Endothelial cell of umbilical vein (primary cell): ENCODE measurements around the gene CAMK2G. TPM values are rescaled to one million over a fixed set of nuclear protein-coding genes. Genes with fewer than 3 reads are reported as not detected.

Experiments
- BruUV-seq: library from RNA; stranded (reverse); fragments of 400-500 nt; replicated peaks from 2 replicates; lab custom pipeline; 2021; lab: Mats Ljungman, UMichigan
- CTCF ChIA-PET: fragments of 300-600, 350-600 bp; sonication (Branson Sonifier 250); formaldehyde crosslinking; loops from one replicate; lab custom pipeline; 2021; ENCODE audit warnings: antibody characterized with exemption, inconsistent platforms; lab: Charles Lee
- POLR2A ChIA-PET: fragments of 300-600, 350-600 bp; sonication (Branson Sonifier 250); formaldehyde crosslinking; loops from one replicate; lab custom pipeline; 2021; ENCODE audit warnings: antibody characterized with exemption, inconsistent platforms; lab: Charles Lee
- DNase-seq: peaks from one replicate; pipeline ENCODE4 v3.0.0-alpha.2; 2011; ENCODE audit warnings: low read depth, low spot score
- FAIRE-seq: peaks from 2 replicates; lab custom pipeline; 2011; peaks lifted over from hg19 to GRCh38; lab: Jason Lieb, UNC
- H2AFZ ChIP-seq: 2 replicates; pipeline ENCODE4 v1.6.0; 2012; ENCODE audit warnings: low read depth, low read length, control low read depth, inconsistent platforms
- H3K27ac ChIP-seq: 2 replicates; pipeline ENCODE4 v1.5.1; 2011; ENCODE audit warnings: low read depth, mild to moderate bottlenecking, control low read depth, low read length, moderate library complexity; ENCODE audit not compliant: insufficient read depth
- H3K27me3 ChIP-seq, 2 experiments: 2 replicates each; pipeline versions ENCODE4 v1.6.0 to v1.6.1; 2011; ENCODE audit warnings: low read length in 2 of 2, mixed read lengths in 1 of 2; ENCODE audit not compliant: control insufficient read depth in 2 of 2, insufficient read depth in 2 of 2
- H3K36me3 ChIP-seq, 2 experiments: 2 replicates in 1 of 2; 3 replicates in 1 of 2; pipeline ENCODE4 v1.5.1; 2011; ENCODE audit warnings: low read length in 2 of 2, mild to moderate bottlenecking in 1 of 2, moderate library complexity in 1 of 2; ENCODE audit not compliant: control insufficient read depth in 2 of 2, insufficient read depth in 2 of 2; ENCODE audit errors: extremely low read depth in 1 of 2
- H3K4me1 ChIP-seq: 3 replicates; pipeline ENCODE4 v1.5.1; 2011; ENCODE audit warnings: mild to moderate bottlenecking, low read length; ENCODE audit not compliant: control insufficient read depth, insufficient read depth; ENCODE audit errors: extremely low read depth
- H3K4me2 ChIP-seq: 2 replicates; pipeline ENCODE4 v1.6.1; 2011; ENCODE audit warnings: low read length, control low read depth, mixed read lengths; ENCODE audit not compliant: insufficient read depth
- H3K4me3 ChIP-seq, 3 experiments: fragments of 200-600 bp in 1 of 3; sonication (generic), shearing (Covaris generic) in 1 of 3; replicated peaks in 1 of 3; 2 replicates each; pipeline ENCODE4 v1.5.1; 2011 to 2016; ENCODE audit warnings: control low read depth in 3 of 3, low read length in 3 of 3, mild to moderate bottlenecking in 2 of 3, inconsistent platforms in 1 of 3, low read depth in 1 of 3, moderate library complexity in 1 of 3; ENCODE audit not compliant: insufficient read depth in 1 of 3
- H3K79me2 ChIP-seq: 2 replicates; pipeline ENCODE4 v1.6.0; 2012; ENCODE audit warnings: low read length, inconsistent platforms; ENCODE audit not compliant: control insufficient read depth, insufficient read depth
- H3K9ac ChIP-seq: replicated peaks from 2 replicates; pipeline ENCODE3; 2011; ENCODE audit warnings: low read length, control low read depth; ENCODE audit not compliant: insufficient read depth; ENCODE audit errors: extremely low read depth
- H3K9me1 ChIP-seq: replicated peaks from 3 replicates; pipeline ENCODE4 v1.6.0; 2011; ENCODE audit warnings: mild to moderate bottlenecking, low read length; ENCODE audit not compliant: control insufficient read depth, insufficient read depth; ENCODE audit errors: extremely low read depth
- H3K9me3 ChIP-seq: replicated peaks from 2 replicates; pipeline ENCODE4 v1.5.1; 2012; ENCODE audit warnings: low read length, inconsistent platforms; ENCODE audit not compliant: control insufficient read depth, insufficient read depth
- H4K20me1 ChIP-seq: replicated peaks from 2 replicates; pipeline ENCODE3; 2011; ENCODE audit warnings: mild to moderate bottlenecking, low read length; ENCODE audit not compliant: control insufficient read depth, insufficient read depth; ENCODE audit errors: extremely low read depth
- CTCF ChIP-seq, 2 donors: IDR thresholded peaks; 1 replicate in 1 of 2; 2 replicates in 1 of 2; pipeline ENCODE4 v1.5.1; 2011; ENCODE audit warnings: low read length in 2 of 2, mild to moderate bottlenecking in 2 of 2, moderate library complexity in 2 of 2, control low read depth in 1 of 2, inconsistent platforms in 1 of 2, low read depth in 1 of 2; ENCODE audit not compliant: insufficient read depth in 1 of 2; ENCODE audit errors: extremely low read depth in 1 of 2
- EZH2 ChIP-seq: IDR thresholded peaks from 2 replicates; pipeline ENCODE4 v1.6.1; 2012; ENCODE audit warnings: borderline replicate concordance, low read depth, mild to moderate bottlenecking, moderate library complexity, low read length, inconsistent platforms; ENCODE audit not compliant: severe bottlenecking
- FOS ChIP-seq: IDR thresholded peaks from 2 replicates; pipeline ENCODE4 v1.6.1; 2011; ENCODE audit warnings: mild to moderate bottlenecking, low read length, moderate library complexity, borderline replicate concordance; ENCODE audit not compliant: insufficient read depth
- GATA2 ChIP-seq: IDR thresholded peaks from 2 replicates; pipeline ENCODE4 v1.7.0; 2011; ENCODE audit warnings: low read depth, mild to moderate bottlenecking, moderate library complexity, mixed read lengths, low read length; ENCODE audit not compliant: insufficient read length, insufficient read depth
- JUN ChIP-seq: IDR thresholded peaks from 2 replicates; pipeline ENCODE4 v1.6.1; 2011; ENCODE audit warnings: borderline replicate concordance, low read depth; ENCODE audit not compliant: insufficient read length, insufficient read depth
- MAX ChIP-seq: IDR thresholded peaks from 2 replicates; pipeline ENCODE4 v1.6.1; 2011; ENCODE audit not compliant: insufficient read depth, insufficient read length
- MYC ChIP-seq: IDR thresholded peaks from one replicate; pipeline ENCODE4 v1.6.1; 2011; ENCODE audit warnings: mild to moderate bottlenecking, low read depth, low read length
- POLR2A ChIP-seq: IDR thresholded peaks from 2 replicates; pipeline ENCODE4 v1.6.1; 2012; ENCODE audit warnings: low read depth, mild to moderate bottlenecking, control low read depth, low read length
- POLR2AphosphoS5 ChIP-seq: IDR thresholded peaks from 2 replicates; pipeline ENCODE4 v1.6.1; 2012; ENCODE audit warnings: low read depth, mild to moderate bottlenecking, control low read depth, low read length, moderate library complexity; ENCODE audit not compliant: insufficient read depth
- dilution Hi-C: fragments of 300-500 bp; cut with MboI; formaldehyde crosslinking; loops from one replicate; pipeline ENCODE4 v1.15.0; 2019; ENCODE audit warnings: low sequenced_read_pairs; ENCODE audit not compliant: extremely low pct_ligation_motif_present
- intact Hi-C: fragments of 100-400 bp; cut with micrococcal nuclease; formaldehyde crosslinking; loops from one replicate; pipeline ENCODE4 v1.10.0; 2022
- polyA plus RNA-seq, 4 experiments: library from polyadenylated mRNA; depleted of rRNA in 3 of 4; stranded (reverse) in 3 of 4; unstranded in 1 of 4; fragments of >200 nt; gene quantifications; 2 replicates each; pipeline versions ENCODE4 v1.2.1 to v1.2.3, GENCODE V29; 2011 to 2012; ENCODE audit warnings: missing spikeins in 1 of 4
- total RNA-seq: library from RNA; stranded (reverse); gene quantifications from 2 replicates; pipeline ENCODE4 v1.2.3, GENCODE V29; 2021

Gene CAMK2G
- total and polyA plus RNA-seq, 2 donors (not counting 3 experiments of a cell fraction or from before 2014, with no cell fraction given), result 27.2 to 33.6 TPM

- TF ChIP-seq CTCF (IDR thresholded peaks at IDR 0.05; ENCODE audit: extremely low read depth in 1 of 2, insufficient read depth in 1 of 2, low read depth in 1 of 2, low read length in 2 of 2), result no peak
- TF ChIP-seq POLR2AphosphoS5, result no peak
- H3K4me1 ChIP-seq, result peaks cover 13% of the 10 kb centered on the region
- no TSS peak for BruUV-seq
- H3K4me3 ChIP-seq, result no peak overlapping the region
- H3K36me3 ChIP-seq, result peaks cover 6 to 10% of the 10 kb centered on the region in 2 experiments
- CTCF ChIA-PET, result interaction anchor here (1.9 to 8.3 kb wide), 2 partner anchors 28 to 41 kb away, joined by 5 to 43 read pairs; no protein-coding TSS in a partner anchor
- POLR2A ChIA-PET, result no interaction called here
- no peak for FAIRE-seq
- H3K9me1 ChIP-seq, result no peaks in the 10 kb centered on the region
- no peaks in the 10 kb centered on the region for H4K20me1 ChIP-seq
- intact Hi-C loops, result no loop called here
- no peak for DNase-seq
- no peak overlapping the region for H3K4me2 ChIP-seq
- H3K9ac ChIP-seq, result no peak overlapping the region
- no peak overlapping the region for H2AFZ ChIP-seq
- no peak overlapping the region for H3K27ac ChIP-seq
- no peaks in the 10 kb centered on the region for H3K79me2 ChIP-seq
- no peaks in the 10 kb centered on the region for H3K9me3 ChIP-seq
- no peaks in the 10 kb centered on the region for H3K27me3 ChIP-seq
- dilution Hi-C loops, result no loop called here
These were observed 41.0 kb upstream of the CAMK2G start for GRCh38 chr10:73915206-73915851.

GRCh38 chr10:73914036-73914435 lies 39.7 kb upstream of the CAMK2G start:
- Histone ChIP-seq H3K4me1 (peaks cover 26% of the 10 kb centered on the region), H4K20me1 (no peaks in the 10 kb centered on the region), H2AFZ (no peak overlapping the region), H3K27ac (no peak overlapping the region), H3K27me3 (no peaks in the 10 kb centered on the region), H3K4me3 (no peak overlapping the region), H3K9ac (no peak overlapping the region), H3K9me1 (no peaks in the 10 kb centered on the region), H3K79me2 (no peaks in the 10 kb centered on the region), H3K36me3 (peaks cover 6 to 10% of the 10 kb centered on the region in 2 experiments), H3K4me2 (no peak overlapping the region), H3K9me3 (no peaks in the 10 kb centered on the region)
- dilution Hi-C loops, result no loop called here
- CTCF ChIA-PET, result interaction anchor here (1.9 to 8.3 kb wide), 2 partner anchors 27 to 43 kb away, joined by 5 to 43 read pairs; no protein-coding TSS in a partner anchor
- no peak for FAIRE-seq
- POLR2A ChIA-PET, result interaction anchor here (0.6 kb wide), 1 partner anchor 114 kb away, joined by 5 read pairs; no protein-coding TSS in a partner anchor
- intact Hi-C loops, result no loop called here
- no peak for TF ChIP-seq MAX
- no peak for TF ChIP-seq EZH2
- no peak for TF ChIP-seq FOS
- no peak for TF ChIP-seq CTCF (IDR thresholded peaks at IDR 0.05; ENCODE audit: extremely low read depth in 1 of 2, insufficient read depth in 1 of 2, low read depth in 1 of 2, low read length in 2 of 2)
- no peak for TF ChIP-seq MYC
- no peak for TF ChIP-seq GATA2
- TF ChIP-seq POLR2A, result no peak
- no peak for TF ChIP-seq JUN
- TF ChIP-seq POLR2AphosphoS5, result no peak
- DNase-seq, result no peak
- BruUV-seq, result no TSS peak
